Cardiac fibroblast (primary cell): Measurements from ENCODE around the gene CHAT.

Experiments used
- DNase-seq, 2 donors: peaks; one replicate each; pipeline versions ENCODE4 v3.0.0 to v3.0.0-alpha.2; 2010; ENCODE audit warnings: low read depth in 2 of 2
- H3K4me3 ChIP-seq, 2 donors: replicated peaks in 1 of 2; 1 replicate in 1 of 2; 2 replicates in 1 of 2; pipeline ENCODE4 v1.5.1; 2011; ENCODE audit warnings: low read depth in 2 of 2, low read length in 2 of 2, mild to moderate bottlenecking in 2 of 2, moderate library complexity in 1 of 2
- CTCF ChIP-seq: IDR thresholded peaks from one replicate; pipeline ENCODE4 v1.5.1; 2011; ENCODE audit warnings: low read depth, mild to moderate bottlenecking, low read length, inconsistent platforms

The CHAT gene

GRCh38 chr10:49605939-49606509 lies 7.8 kb upstream of the CHAT start:
- TF ChIP-seq CTCF, result no peak
- DNase-seq, result no peak
- H3K4me3 ChIP-seq, result no peak overlapping the region

GRCh38 chr10:49606981-49607535 lies 6.8 kb upstream of the CHAT start:
- DNase-seq, result peak; percentile 76 to 90
- no peak for TF ChIP-seq CTCF
- H3K4me3 ChIP-seq, result no peak overlapping the region

- DNase-seq, result no peak
- TF ChIP-seq CTCF, result no peak
- H3K4me3 ChIP-seq, result no peak overlapping the region
Measured at GRCh38 chr10:49608166-49609005, 5.5 kb upstream of the CHAT start.

- no peak overlapping the region for H3K4me3 ChIP-seq
- TF ChIP-seq CTCF, result no peak
- no peak for DNase-seq
Measured at GRCh38 chr10:49609006-49609282, 4.9 kb upstream of the CHAT start.

- no peak for DNase-seq
- no peak overlapping the region for H3K4me3 ChIP-seq
- TF ChIP-seq CTCF, result no peak
Measured at GRCh38 chr10:49609283-49610113, 4.3 kb upstream of the CHAT start.

- DNase-seq, result no peak
- H3K4me3 ChIP-seq, result no peak within 1 kb of the TSS
- TF ChIP-seq CTCF, result no peak
Measured at GRCh38 chr10:49610114-49610457, 3.8 kb upstream of the CHAT start, which contains the start of gene SLC18A3. SLC18A3 (plus strand) TSS chr10:49610310; CDS start chr10:49610741, 431 bp downstream.
